GM12875 (cell line): ENCODE results near the gene CATSPER4.

Source experiments
- H3K4me3 ChIP-seq: one replicate; pipeline ENCODE4 v1.5.1; 2011; ENCODE audit warnings: low read depth, low read length, control low read depth
- TF ChIP-seq, protein P1 (sequence below): IDR thresholded peaks from 2 replicates; pipeline ENCODE4 v1.5.1; 2011; ENCODE audit warnings: low read depth, mild to moderate bottlenecking, control low read depth, inconsistent platforms, low read length, moderate library complexity, borderline replicate concordance; ENCODE audit not compliant: insufficient read depth

The CATSPER4 gene

DNA sequence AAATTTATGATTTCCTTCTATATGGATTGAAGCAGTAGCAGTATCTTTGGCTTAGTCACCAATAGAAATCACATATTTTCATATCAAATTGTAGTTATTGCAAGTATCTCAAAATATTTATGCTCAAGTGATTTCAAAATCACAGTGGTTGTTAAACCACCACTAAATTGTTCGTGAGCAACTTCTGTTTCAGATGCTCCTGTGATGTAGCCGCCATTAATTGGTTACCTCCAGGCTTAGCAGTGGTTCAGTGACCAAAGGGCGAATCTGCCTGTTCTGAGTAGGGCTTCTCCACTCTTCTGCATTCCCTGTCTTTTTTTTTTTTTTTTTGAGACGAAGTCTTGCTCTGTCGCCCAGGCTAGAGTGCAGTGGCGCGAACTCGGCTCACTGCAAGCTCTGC is 15.1 kb upstream of the CATSPER4 start:
- TF ChIP-seq, protein P1, sequence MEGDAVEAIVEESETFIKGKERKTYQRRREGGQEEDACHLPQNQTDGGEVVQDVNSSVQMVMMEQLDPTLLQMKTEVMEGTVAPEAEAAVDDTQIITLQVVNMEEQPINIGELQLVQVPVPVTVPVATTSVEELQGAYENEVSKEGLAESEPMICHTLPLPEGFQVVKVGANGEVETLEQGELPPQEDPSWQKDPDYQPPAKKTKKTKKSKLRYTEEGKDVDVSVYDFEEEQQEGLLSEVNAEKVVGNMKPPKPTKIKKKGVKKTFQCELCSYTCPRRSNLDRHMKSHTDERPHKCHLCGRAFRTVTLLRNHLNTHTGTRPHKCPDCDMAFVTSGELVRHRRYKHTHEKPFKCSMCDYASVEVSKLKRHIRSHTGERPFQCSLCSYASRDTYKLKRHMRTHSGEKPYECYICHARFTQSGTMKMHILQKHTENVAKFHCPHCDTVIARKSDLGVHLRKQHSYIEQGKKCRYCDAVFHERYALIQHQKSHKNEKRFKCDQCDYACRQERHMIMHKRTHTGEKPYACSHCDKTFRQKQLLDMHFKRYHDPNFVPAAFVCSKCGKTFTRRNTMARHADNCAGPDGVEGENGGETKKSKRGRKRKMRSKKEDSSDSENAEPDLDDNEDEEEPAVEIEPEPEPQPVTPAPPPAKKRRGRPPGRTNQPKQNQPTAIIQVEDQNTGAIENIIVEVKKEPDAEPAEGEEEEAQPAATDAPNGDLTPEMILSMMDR = no peak
- no peak overlapping the region for H3K4me3 ChIP-seq

DNA sequence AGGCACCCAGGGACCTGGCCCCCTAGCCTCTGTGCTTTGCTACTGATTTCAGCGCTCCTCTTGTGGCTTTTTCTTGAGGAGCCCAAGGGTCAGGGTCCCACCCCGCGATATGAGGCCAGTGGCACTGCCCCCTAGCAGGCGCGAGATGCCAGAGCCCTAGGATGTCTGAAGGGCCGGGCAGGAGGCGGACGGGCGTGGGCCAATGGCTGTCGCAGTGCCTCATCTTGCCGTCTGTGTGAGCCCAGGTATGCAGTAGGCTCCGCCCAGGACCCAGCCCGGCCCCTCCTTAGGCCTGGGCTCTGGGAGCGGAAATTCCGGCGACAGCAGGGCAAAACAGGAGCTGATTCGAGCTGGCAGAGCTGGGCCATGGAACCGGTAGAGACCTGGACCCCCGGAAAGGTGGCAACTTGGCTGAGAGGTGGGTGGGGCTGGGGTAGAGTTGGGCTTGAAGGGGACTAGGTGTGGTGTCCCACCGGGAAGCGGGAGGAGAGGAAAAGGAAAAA is 13.2 kb upstream of the CATSPER4 start, which contains the start of gene CNKSR1:
CNKSR1 (plus strand) TSS at position 310 of the 503 bp plus-strand sequence; CDS start at position 367, 57 bp downstream.
- peak within 1 kb of the TSS; percentile 29 for H3K4me3 ChIP-seq

DNA sequence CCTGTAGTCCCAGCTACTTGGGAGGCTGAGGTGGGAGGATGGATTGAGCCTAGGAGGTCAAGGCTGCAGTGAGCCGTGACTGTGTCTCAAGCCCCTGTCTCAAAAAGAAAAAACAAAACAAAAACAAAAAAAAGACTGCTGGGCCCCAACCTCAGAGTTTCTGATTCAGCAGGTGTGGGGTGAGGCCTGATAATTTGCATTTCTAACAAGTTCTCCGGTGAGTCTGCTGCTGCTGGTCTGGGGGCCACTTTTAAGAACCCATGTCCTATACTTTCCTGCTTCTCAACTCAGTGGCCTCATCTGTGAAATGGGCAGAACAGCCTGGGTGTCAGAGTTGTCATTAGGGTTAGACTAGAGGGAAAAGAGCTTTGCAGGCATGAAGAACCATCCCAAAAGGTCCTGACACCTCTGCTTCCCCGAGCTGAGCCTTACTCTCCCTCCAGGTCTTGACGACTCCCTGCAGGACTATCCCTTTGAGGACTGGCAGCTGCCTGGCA is 10.3 kb upstream of the CATSPER4 start:
- TF ChIP-seq, protein P1 = no peak
- no peak overlapping the region for H3K4me3 ChIP-seq

More for the DNA sequence above, 13.2 kb upstream of the CATSPER4 start, which contains the start of gene CNKSR1:
- TF ChIP-seq, protein P1 = no peak

DNA sequence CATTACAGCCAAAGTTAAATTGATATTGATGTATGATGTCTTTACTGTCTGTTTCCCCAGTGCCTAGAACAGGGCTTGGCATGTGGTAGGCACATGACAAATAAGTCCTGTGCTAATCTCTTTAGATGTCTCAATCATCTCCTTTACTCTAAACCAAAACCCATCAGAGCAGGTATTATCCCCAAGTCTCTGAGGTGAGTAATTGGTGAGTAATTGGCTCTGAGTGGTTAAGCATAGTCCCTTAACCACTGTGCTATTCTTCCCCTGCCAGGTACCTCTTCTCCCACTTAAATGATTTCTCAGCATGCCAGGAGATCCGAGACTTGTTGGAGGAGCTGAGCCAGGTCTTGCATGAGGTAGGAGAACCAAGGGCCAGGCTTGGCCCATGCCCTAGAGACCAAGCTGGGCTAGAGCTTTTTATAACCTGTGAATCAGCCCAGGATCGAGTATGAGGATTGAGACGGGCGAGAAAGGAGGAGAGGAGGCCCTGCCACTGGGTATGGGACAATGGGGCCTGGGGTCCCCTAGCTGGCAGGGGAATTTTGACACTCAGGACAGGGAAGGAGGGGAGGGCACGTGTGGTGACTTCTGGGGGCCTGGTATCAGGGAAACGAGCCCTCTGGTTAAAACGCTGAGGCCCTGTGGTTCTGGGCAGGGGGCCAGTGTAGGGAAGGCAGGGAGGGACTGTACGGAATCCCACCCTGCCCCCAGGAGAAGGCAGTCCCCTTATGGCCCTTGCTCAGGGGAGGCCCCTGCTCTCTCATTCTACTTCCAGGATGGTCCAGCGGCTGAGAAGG is 8.6 kb upstream of the CATSPER4 start:
- TF ChIP-seq, protein P1 = no peak
- H3K4me3 ChIP-seq = no peak overlapping the region

DNA sequence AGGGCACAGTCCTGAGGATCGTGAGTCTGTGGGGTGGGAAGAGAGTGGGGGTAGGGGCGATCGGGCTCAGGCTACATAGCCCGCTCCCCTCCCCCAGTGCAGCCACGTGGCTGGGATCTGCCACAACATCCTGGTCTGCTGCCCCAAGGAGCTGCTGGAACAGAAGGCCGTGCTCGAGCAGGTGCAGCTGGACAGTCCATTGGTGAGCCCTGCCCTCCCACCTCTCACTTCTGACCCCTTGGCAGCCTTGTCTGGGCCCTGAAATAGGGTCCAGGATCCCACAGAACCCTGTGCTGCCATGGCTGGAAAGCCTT is 8.1 kb upstream of the CATSPER4 start:
- H3K4me3 ChIP-seq = no peak overlapping the region
- TF ChIP-seq, protein P1 = no peak

DNA sequence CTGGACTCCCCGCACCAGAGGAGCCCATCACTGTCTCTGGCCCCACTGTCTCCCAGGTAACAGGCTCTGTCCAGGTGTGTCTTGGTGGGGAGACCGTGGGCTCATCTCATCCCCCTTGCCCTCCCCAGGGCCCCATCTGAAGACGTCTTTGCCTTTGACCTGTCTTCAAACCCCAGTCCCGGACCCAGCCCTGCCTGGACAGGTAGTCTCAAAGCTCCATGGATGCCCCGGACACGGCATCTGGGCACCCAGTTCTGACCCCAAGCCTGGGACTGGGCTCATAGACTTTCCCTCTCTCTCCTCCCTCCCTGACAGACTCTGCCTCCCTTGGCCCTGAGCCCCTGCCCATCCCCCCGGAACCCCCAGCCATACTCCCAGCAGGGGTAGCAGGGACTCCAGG is 6.3 kb upstream of the CATSPER4 start:
- TF ChIP-seq, protein P1 = no peak
- H3K4me3 ChIP-seq = no peak overlapping the region

DNA sequence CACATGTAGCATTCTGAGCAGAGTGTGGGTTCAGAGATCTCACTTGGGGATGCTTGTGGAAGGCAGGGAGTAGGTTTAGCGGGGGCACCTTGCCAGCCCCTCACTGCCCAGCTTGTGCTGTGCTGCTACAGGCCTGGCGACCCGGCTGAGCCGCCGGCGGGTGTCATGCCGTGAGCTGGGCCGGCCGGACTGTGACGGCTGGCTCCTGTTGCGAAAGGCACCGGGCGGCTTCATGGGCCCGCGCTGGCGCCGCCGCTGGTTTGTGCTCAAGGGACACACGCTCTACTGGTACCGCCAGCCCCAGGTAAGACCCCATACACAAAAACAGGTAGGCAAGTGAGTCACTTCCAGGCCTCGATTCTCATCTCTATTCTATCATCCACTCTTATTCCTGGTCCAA is 5.5 kb upstream of the CATSPER4 start:
- TF ChIP-seq, protein P1 = no peak
- no peak overlapping the region for H3K4me3 ChIP-seq
